HG03457 (cell line): ENCODE data around the gene RPL36AL.

Experiments
- ATAC-seq: cut with Tn5 transposase; IDR thresholded peaks from one replicate; pipeline ENCODE4 v1.9.1; 2021; ENCODE audit warnings: moderate number of reproducible peaks; ENCODE audit not compliant: unreplicated experiment

The RPL36AL gene

DNA sequence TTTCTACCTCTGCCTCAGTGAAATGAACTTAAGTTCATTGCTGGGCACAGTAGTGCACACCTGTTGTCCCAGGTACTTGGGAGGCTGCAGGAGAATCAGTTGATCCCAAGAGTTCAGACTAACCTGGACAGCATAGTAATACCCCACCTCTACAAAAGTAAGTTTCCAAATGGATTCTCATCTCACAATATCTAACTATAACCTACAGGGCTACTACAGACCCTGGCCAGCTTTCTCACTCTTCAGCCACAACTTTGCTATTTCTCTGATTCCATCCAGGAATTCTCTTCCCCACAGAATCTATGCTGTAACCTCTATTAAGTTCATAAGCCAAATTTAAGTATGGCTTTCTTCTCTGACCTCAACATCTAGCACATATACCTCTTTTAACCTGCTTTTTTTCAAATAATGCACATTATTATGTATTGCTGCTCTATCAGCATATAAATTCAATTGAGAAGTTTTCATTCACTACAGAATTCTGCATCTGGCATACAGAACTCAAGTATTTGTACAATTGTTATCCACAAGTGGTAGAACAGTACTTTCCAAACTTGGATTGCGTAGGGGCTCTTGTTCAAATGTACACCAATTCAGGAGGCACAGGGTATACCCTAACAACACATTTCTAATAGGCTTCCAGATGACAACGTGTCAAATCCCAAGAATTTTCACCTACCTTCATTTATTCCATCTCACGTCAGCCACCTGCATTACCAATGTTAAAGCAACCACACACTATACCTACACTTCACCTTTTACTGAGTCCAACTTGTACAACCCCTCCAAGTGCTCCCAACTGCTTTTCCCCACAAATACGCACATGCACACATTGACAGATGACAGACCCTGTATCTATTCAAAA is 38.1 kb downstream of the RPL36AL start:
- no peak for ATAC-seq

DNA sequence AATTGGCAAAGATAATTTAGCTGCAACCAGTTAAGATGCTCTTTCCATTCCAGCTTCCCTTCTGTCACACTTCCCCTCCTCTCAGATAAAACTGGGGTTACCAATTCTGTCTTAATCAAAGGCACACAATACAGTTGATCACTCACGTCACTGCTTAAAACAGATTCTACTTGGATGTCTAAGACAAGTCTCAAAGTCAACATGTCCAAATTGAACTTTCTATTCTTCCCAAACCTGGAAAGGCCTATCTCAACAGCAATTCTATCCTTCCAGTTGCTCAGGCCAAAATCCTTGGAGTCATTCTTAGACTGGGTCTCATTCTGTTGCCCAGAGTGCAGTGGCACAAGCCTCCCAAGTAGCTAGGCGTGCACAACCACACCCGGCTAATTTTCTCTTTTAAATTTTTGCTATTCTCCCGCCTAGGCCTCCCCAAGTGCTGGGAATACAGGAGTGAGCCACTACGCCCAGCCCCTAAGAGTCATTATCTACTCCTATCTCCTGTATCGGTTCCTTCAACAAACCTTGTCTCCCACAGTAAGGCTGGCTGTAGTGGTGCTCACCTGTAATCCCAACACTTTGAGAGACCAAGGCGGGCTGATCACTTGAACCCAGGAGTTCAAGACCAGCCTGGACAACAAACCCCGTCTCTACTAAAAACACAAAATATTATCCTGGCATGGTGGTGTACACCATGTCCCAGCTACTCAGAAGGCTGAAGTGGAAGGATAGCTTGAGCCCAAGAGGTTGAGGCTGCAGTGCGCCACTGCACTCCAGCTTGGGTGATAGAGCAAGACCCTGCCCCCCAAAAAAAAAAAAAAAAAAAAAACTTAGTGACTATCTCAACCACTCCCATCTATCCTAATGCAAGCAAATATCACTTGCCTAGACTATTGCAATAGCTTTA is 39.0 kb downstream of the RPL36AL start:
- ATAC-seq: no peak

DNA sequence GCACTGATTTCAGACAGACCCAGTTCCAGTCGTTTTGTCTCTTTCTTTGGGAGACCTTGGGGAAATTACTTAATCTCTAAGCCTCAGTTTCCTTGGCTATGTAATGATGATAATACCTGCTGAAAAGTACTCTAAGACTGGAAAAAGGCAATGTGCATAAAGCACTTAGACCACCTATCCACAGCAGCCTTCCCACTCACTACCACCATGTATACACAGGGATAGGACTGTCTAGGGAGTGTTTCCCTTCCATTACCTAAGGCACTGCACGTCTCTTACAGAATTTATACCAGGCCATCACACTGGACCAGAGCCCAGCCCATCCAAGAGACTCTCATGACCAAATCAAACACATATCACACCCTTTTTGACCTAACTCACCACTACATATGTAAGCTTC is 40.6 kb downstream of the RPL36AL start:
- no peak for ATAC-seq

DNA sequence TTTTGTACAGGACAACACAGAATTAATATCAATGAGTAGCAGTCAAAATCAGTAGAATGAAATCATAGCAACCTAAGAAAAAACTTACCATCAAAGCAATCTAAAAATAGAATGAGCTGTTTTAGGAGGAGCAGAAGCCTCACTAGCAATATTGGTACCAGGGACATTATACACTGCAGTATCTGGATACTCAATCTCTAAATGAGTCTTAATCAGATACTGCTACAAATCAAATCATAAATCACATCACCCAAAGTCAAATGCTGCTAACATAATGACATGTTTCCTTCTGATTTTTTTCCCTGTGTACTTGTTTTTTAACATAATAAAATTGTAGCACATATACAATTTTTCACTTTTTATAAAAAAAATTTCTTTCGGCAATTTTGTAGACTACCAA is 42.3 kb downstream of the RPL36AL start:
- no peak for ATAC-seq

DNA sequence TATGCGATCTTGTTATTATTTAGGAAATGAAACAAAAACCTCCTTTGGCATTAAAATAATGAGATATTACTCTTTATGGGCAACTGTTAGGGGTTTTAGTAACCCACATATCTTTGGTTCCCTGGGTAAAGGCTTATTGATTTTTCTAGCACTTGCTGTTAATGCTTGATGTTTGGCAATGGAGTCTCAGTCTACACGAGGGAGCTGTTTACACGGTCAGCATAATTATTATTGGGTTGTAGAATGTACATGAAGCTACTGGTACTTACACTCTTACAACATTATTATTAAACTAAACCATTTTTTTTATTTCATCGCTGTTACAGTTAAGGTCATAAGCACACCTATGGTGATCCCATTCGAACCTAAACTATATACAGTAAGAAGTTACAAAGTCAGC is 46.4 kb downstream of the RPL36AL start:
- ATAC-seq: no peak

DNA sequence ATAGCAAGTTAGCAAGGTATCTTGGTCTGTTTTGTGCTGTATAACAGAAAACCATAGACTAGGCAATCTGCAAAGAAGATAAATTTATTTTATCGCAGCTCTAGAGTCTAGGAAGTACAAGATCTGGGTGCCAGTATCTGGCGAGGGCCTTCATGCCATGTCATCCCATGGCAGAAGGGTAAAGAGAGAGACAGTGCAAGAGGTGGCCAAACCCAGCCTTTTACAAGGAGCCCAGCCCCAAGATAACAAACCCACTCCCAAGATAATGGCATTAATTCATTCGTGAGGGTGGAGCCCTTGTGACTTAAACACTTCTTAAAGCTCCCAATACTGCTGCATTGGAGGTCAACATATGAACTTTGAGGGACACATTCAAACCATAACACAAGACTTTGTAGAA is 51.1 kb downstream of the RPL36AL start:
- ATAC-seq: no peak
